Stimulated activated CD8-positive, alpha-beta memory T cell treated with anti-CD3 and anti-CD28 coated beads, Interleukin-7, amount 100 ng/mL, for 48 hours (primary cell): Measurements from ENCODE around the gene AQP9.

ENCODE experiments used
- DNase-seq, 2 donors: peaks; one replicate each; pipeline ENCODE4 v3.0.0-alpha.2; 2020; ENCODE audit warnings: low read depth in 1 of 2; ENCODE audit errors: extremely low read depth in 1 of 2

AQP9 gene

DNA sequence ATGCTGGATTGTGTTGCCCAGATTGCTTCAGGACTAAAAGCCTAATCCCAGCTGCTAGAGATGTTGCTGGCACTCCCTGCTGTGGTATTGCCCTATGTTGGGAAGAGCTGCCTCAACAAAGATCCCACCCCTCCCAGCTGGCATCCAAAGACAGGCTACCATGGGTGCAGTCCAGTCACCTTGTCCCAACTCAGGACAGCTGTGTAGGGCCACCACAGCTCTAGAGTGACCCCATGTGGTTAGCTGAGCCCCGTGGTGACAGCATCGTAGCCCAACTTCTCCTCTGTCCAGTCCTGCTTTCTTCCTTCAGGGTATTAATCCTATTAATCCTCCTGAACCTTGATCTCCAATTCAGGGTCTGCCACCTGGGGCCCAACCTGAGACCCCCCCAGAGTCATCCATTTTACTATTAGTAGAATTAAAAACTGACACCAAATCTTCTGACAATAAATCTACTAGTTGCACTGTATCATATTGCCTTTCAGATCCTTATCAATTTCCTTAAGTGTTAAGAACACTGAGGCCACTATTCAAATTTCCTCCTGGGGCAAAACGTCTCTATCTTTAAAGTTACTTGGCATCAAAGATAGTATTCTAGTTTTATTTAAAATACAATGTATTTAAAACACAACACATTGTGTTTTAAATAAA, 83.5 kb downstream of the AQP9 start:
- no peak for DNase-seq

DNA sequence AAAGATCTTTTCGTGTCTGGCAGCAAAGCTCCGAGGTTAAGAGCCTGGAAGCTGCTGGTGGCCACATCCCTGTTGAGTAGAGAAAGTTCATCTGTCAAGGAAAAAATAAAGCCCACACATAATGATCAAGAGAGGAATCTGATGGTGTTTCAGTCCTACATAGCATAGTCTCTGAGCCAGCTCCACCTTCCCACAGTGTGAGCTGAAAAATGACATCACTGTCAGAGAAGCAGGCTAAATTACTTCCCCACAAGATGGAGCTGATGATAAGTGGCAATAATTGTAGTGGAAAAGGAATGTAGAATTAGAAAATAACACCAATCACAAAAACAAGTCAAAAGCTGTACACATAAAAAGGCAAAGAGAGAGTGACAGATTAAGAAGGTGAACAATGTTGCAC, 84.5 kb downstream of the AQP9 start:
- no peak for DNase-seq

DNA sequence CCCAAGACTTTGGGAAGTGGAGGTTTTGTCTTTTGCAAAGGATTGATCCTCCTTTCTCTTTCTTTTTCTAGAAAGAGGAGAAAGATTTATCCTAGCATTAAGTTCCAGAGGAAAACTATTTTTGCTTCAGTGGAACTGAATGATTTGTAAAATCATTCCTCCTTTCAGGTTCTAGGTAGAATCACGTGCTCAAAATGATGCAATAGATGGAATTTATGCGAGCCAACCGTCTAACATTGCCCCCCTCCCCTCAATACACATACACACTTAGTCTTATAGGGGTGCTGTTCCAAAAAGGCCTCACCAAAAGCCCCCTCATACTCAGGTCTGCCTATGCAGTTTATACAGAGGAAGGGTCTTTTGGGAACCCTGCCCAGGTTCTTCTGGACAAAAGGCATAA, 85.3 kb downstream of the AQP9 start:
- DNase-seq: no peak

DNA sequence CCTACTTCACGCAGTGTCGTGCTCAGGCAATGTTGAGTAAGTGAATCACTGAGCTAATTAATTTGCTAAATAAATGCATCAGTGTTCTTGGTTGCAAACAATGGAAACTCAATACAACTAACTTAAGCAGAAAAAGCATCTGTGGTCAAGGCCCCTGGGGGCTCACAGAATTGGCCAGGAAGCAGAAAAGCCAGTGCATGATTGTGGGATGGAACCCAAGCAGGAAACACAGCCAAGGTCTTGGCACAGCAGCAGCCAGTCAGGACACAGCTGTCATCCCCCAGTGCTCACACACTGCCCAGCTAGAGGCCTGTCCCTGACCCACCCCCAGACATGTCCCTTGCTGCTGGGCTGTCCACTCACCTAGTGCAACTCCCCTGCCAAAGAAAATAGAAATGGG, 85.9 kb downstream of the AQP9 start:
- no peak for DNase-seq

DNA sequence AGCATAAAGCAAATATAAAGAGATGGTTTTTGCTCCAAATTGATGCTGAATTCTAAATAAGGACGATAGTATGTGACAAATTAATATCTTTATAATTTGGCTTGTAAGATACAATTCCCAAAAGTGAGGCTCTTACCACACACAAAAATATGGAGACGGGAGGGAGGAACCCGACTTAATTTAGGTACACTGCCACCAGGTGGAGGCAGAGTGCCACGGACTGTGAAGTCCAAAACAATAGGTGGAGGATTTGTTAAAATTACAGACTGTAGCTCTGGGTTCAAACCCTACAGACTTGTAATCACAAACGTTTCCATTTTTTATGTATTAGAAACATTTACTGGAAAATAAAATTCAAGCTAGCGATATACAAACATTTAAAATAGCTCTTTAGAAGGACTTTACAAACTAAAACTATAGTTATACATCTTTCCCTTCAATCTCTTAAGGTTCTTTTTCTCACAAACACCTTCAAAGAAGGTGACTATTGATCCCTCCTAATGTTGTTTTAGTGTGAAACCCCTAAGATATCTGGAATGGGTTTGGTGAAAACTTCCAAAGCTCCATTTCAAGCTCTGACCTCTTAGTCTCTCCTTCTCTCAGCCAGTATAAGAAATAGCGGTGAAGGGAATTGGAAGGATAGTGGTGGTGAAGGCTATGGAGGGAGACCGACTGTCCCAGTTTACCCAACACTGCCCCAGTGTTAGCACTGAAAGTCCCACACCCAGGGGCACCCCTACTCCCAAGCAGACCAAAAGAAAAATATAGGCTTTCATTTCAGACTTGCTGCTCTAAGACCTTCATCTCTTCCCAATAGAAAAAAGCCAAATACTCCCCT, 89.7 kb downstream of the AQP9 start:
- peak; percentile 8 to 43 for DNase-seq

DNA sequence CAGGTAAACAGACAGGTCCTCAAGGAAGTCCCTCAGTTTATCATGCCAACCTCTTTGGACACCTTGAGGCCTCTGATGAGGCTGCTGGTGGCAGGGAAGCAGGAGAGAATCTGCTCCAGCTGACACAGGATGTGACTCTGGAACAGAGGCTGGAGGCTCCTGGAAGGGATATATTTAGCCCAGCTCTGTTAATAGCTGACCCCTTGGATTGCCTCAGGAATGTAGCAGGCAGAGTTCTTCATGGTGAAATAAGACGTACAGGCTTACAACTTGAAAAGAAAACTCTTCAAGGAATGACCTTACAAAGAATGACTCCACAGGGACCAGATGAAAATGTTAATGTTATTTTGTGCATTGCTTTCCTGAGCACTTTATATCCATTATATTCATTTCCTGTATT, 90.5 kb downstream of the AQP9 start:
- DNase-seq: no peak

DNA sequence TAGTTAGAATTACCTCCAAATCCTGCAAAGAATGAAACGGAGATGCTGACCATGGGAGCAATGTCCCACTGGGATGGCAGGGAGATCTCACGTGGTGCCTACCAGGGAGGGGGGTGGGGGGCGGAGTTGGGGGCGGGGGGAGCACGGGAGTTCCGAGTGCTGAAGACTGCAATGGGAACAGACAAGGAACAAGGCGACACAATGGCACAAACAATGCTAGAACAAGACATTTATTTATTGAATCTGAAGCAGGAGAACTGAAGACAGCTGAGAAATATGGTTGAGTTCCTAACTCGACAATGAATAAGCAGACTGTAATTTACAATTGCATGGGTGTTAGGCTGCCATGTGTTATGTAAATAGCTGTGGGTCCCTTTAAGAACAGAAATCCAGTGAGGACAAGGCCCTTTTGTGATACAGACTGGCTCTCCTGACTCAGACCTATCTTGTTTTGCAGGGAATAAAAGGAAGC, 91.2 kb downstream of the AQP9 start:
- DNase-seq: no peak

DNA sequence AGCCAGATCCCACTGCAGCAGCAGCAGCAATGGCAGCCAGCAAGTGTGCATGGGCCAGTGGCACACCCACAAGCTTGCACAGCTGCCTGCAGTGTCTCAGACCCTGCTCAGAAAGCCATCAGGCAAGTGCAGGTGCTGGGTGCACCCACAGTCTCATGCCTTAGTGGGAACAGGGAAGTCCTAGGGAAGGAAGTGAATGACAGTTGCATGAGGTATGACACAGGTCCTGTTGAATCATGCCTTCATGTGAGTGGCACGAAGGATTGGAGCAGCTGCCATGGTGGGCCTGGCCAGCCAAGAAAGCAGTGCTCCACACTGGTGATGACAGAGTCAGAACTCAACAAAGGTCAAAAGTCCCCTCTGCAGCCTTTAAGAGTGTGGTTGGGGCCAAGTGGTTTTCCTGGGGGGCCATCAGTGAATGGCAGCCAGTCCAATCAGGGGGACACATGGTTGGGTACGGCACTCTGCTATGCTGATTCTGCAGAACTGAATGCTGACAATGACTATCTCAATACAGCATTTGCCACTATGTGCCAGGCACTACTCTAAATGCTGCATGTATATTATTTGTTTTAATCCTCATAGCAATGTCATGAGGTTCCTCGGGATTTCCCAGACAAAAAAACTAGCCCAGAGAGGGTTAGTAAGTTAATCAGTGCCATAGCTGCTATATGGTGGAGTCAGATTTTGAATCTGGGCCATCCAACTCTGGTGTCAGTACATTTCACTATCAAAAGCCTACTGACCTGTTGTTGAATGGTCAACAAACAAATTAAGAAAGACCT, 94.3 kb downstream of the AQP9 start:
- DNase-seq: no peak

DNA sequence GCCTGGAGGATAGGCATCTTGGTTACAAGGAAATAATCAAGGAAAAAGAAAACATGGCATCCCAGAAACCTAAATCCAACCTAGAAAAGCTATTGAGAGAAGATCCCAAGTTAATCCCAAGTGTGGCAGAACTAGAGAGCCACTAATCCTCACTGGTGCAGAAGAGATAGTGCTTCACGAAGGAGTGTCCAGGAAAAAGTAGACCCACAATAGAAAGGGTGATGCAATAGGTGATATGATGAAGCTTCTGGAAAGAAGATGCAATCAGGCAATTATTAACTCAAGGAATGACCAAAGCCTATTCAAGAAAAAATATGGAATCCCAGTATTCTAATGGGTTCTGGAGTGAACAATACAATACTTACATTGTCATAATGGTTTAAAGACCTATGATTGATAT, 95.2 kb downstream of the AQP9 start:
- no peak for DNase-seq
